Thoracic aorta (tissue), 2 donors: ENCODE measurements around the gene TTLL11. TPM values are rescaled to one million over a fixed set of nuclear protein-coding genes. Genes with fewer than 3 reads are reported as not detected.
A peak's percentile ranks its signal among the peaks of the same experiment; 100 is the strongest.

Source experiments
- ATAC-seq: fragments of 150-250 bp; one replicate; pipeline ENCODE4 v1.8.0; 2017; ENCODE audit warnings: low read depth; ENCODE audit not compliant: insufficient number of reproducible peaks, low FRiP score
- DNase-seq: peaks from one replicate; pipeline ENCODE4 v3.0.0-alpha.2; 2020; ENCODE audit warnings: low spot score
- H3K27ac ChIP-seq, 2 donors: fragments of 200-600 bp; sonication (generic); 1 replicate in 1 of 2; 2 replicates in 1 of 2; pipeline ENCODE4 v1.5.1; 2016; ENCODE audit warnings: mild to moderate bottlenecking in 2 of 2, moderate library complexity in 2 of 2
- H3K27me3 ChIP-seq: fragments of 200-600 bp; sonication (generic); replicated peaks from 2 replicates; pipeline ENCODE4 v1.6.0; 2016; ENCODE audit warnings: mild to moderate bottlenecking; ENCODE audit not compliant: insufficient read depth
- H3K36me3 ChIP-seq: fragments of 200-600 bp; sonication (generic); one replicate; pipeline ENCODE4 v1.5.1; 2016
- H3K4me1 ChIP-seq, 2 donors: fragments of 200-600 bp; sonication (generic); 1 replicate in 1 of 2; 2 replicates in 1 of 2; pipeline versions ENCODE4 v1.5.1 to v1.6.0; 2016; ENCODE audit warnings: low read depth in 2 of 2, mild to moderate bottlenecking in 1 of 2; ENCODE audit not compliant: control insufficient read depth in 1 of 2
- H3K4me3 ChIP-seq: fragments of 200-600 bp; sonication (generic); 2 replicates; pipeline ENCODE4 v1.5.1; 2016; ENCODE audit warnings: mild to moderate bottlenecking
- H3K9me3 ChIP-seq: fragments of 200-600 bp; sonication (generic); 2 replicates; pipeline ENCODE4 v1.5.1; 2016
- total RNA-seq, 2 donors: library from RNA; depleted of rRNA; stranded (reverse); fragments of >200 nt; gene quantifications; one replicate each; pipeline versions ENCODE4 v1.1.0 to v1.2.3, GENCODE V29; 2016
- TF ChIP-seq, protein P1 (sequence below): fragments of 200-600 bp; sonication (generic); IDR thresholded peaks from one replicate; pipeline ENCODE4 v1.5.1; 2019; ENCODE audit warnings: antibody characterized with exemption

TTLL11 gene
- total RNA-seq, 2 donors from 2014 or later: 25.7 to 31.2 TPM

DNA sequence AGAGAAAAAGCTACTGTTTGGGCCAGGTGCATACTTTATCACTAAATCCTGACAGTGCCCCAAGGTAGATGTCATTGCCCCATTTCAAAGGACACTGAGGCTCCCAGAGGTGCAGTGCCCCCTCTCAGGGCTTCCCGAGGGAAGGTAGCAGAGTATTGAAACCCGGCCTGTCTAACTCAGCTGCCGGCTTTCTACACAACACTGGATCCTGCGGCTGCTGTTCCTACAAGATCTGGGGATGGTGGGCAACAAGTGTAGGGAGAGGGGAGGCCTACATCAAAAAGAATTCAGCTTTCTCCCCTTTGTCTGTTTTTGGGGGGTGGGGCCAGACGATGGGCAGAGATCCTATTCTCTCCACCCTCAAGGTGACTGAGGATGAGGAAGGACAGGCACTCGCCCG is 240.9 kb downstream of the TTLL11 start:
- DNase-seq (no peak), ATAC-seq (no peak)
- peak overlapping the region; percentile 62 to 73 for H3K27ac ChIP-seq
- H3K4me1 ChIP-seq: peaks cover 8 to 17% of the 10 kb centered on the region in 2 donors
- TF ChIP-seq, protein P1, sequence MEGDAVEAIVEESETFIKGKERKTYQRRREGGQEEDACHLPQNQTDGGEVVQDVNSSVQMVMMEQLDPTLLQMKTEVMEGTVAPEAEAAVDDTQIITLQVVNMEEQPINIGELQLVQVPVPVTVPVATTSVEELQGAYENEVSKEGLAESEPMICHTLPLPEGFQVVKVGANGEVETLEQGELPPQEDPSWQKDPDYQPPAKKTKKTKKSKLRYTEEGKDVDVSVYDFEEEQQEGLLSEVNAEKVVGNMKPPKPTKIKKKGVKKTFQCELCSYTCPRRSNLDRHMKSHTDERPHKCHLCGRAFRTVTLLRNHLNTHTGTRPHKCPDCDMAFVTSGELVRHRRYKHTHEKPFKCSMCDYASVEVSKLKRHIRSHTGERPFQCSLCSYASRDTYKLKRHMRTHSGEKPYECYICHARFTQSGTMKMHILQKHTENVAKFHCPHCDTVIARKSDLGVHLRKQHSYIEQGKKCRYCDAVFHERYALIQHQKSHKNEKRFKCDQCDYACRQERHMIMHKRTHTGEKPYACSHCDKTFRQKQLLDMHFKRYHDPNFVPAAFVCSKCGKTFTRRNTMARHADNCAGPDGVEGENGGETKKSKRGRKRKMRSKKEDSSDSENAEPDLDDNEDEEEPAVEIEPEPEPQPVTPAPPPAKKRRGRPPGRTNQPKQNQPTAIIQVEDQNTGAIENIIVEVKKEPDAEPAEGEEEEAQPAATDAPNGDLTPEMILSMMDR: no peak
- no peak overlapping the region for H3K4me3 ChIP-seq
- no peaks in the 10 kb centered on the region for H3K36me3 ChIP-seq
- H3K9me3 ChIP-seq: peaks cover 3% of the 10 kb centered on the region
- H3K27me3 ChIP-seq: no peaks in the 10 kb centered on the region

DNA sequence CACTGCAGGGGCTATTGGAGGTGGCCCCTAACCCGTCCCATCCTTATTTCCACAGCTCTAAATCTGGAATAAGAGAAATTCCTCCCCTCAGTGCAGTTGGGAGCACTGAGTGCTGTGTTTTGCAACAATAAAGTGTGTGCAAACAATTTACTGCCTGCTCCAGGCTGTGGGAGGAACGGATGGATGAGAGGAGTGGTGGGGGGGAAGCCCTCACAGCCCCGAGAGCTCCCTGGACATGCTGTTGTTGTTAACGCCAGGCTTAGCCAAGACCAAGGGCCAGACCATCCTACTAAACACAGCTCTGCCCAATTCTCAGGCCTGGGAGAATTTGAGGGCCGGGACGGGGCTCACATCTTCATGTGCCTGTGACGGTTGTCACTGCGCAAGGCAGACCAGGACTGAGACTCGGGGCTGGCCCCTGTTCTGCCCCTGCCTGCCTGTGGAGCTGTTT is 241.4 kb downstream of the TTLL11 start:
- ATAC-seq (no peak), DNase-seq (no peak)
- TF ChIP-seq, protein P1: no peak
- Histone ChIP-seq H3K9me3 (peaks cover 3% of the 10 kb centered on the region), H3K36me3 (no peaks in the 10 kb centered on the region), H3K4me3 (no peak overlapping the region), H3K27me3 (no peaks in the 10 kb centered on the region), H3K4me1 (peaks cover 8 to 17% of the 10 kb centered on the region in 2 donors), H3K27ac (peak overlapping the region in 1 of 2 donors; percentile 62)

DNA sequence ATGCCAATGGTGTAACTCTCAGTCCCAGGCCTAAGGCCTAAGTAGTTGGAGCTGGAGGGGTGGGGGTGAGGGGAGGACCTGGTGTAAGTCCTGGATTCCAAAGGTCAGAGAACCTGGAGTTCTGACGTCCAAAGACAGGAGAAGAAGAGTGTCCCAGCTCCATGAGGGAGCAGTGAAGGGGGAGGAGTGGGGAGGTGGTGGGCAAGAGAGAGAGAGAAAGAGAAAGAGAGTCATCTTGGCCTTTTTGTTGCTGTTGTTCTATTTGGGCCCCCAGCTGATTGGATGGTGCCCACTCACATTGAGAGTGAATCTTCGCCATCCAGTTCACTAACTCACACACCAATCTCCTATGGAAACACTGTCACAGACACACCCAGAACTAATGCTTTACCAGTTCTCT is 242.7 kb downstream of the TTLL11 start:
- peaks cover 8 to 17% of the 10 kb centered on the region in 2 donors for H3K4me1 ChIP-seq
- no peaks in the 10 kb centered on the region for H3K36me3 ChIP-seq
- H3K27me3 ChIP-seq: no peaks in the 10 kb centered on the region
- no peak for DNase-seq
- no peak overlapping the region for H3K27ac ChIP-seq
- TF ChIP-seq, protein P1: no peak
- no peak for ATAC-seq
- peaks cover 3% of the 10 kb centered on the region for H3K9me3 ChIP-seq
- no peak overlapping the region for H3K4me3 ChIP-seq

DNA sequence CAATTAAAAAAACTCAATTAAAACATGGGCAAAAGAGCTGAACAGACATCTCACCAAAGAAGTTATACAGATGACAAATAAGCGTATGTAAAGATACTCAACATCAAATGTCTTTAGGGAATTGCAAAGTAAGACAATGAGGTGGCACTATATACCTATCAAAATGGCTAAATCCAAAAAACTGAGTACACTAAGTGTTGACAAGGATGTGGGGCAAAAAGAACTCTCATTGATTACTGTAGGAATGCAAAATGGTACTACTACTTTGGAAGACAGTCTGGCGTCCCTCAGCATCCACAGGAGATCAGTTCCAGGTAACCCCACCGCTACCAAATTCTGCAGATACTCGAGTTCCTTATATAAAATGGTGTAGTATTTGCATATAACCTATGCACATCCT is 243.6 kb downstream of the TTLL11 start:
- no peak for ATAC-seq
- TF ChIP-seq, protein P1: no peak

DNA sequence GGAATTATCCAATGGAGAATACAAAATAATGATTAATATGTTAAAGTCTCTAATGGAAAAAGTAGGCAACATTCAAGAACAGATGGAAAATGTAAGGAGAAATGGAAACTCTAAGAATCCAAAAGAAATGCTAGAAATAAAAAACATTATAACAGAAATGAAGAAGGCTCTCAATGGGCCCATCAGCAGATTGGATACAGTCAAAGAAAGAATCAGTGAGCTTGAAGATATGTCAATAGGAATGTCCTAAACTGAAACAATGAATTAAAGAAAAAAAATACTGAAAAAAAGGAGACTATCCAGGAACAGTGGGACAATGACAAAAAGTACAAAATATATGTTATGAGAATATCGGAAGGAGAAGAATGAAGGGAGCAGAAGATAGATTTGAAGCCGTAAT is 248.5 kb downstream of the TTLL11 start:
- no peaks in the 10 kb centered on the region for H3K36me3 ChIP-seq
- ATAC-seq (no peak), DNase-seq (no peak)
- no peaks in the 10 kb centered on the region for H3K27me3 ChIP-seq
- H3K9me3 ChIP-seq: peaks cover 3% of the 10 kb centered on the region
- TF ChIP-seq, protein P1: no peak
- H3K4me1 ChIP-seq: peaks cover 12 to 22% of the 10 kb centered on the region in 2 donors
- no peak overlapping the region for H3K4me3 ChIP-seq
- peak overlapping the region; percentile 50 to 59 for H3K27ac ChIP-seq

More for the DNA sequence above, 243.6 kb downstream of the TTLL11 start:
- Histone ChIP-seq H3K4me3 (no peak overlapping the region), H3K27me3 (no peaks in the 10 kb centered on the region), H3K9me3 (peaks cover 3% of the 10 kb centered on the region), H3K4me1 (peaks cover 8 to 17% of the 10 kb centered on the region in 2 donors), H3K27ac (no peak overlapping the region), H3K36me3 (no peaks in the 10 kb centered on the region)
- DNase-seq: no peak
